Fibroblast of lung (primary cell): Measurements from ENCODE around the gene CEP72.

Experiments used
- CTCF ChIP-seq, 2 donors: IDR thresholded peaks in 1 of 2; conservative IDR thresholded peaks in 1 of 2; 1 replicate in 1 of 2; 2 replicates in 1 of 2; pipeline ENCODE4 v1.5.1; 2011 to 2012; ENCODE audit warnings: low read length in 2 of 2, control low read depth in 1 of 2, inconsistent platforms in 1 of 2, low read depth in 1 of 2, mild to moderate bottlenecking in 1 of 2
- EZH2 ChIP-seq: IDR thresholded peaks from 2 replicates; pipeline ENCODE4 v1.5.1; 2012; ENCODE audit warnings: low read length, control low read depth, mild to moderate bottlenecking; ENCODE audit errors: missing control alignments

GRCh38 chr5:671459-672328 lies 59.6 kb downstream of the CEP72 start:
- TF ChIP-seq EZH2 = no peak
- peak; percentile 91 to 92 for TF ChIP-seq CTCF (conservative IDR thresholded peaks at IDR 0.05 in 1 of 2, IDR thresholded peaks at IDR 0.05 in 1 of 2; ENCODE audit: low read depth in 1 of 2, low read length in 2 of 2)
